ENCODE measurements around the gene HOMER3.
"Not testable (repeated sequence)": the region's sequence is repeated elsewhere in the genome, so short reads cannot be mapped to it uniquely, and the experiment has no call there.

The HOMER3 gene

GRCh38 chr19:18902519-18902918 lies 38.5 kb downstream of the HOMER3 start:
- DNase-seq (ENCODE audit: low read depth, low spot score): not testable (repeated sequence)

GRCh38 chr19:18901491-18901890 lies 39.5 kb downstream of the HOMER3 start:
- DNase-seq (ENCODE audit: low read depth, low spot score): no peak

GRCh38 chr19:18900700-18901481 lies 40.1 kb downstream of the HOMER3 start:
- no peak for DNase-seq (ENCODE audit: low read depth, low spot score)

GRCh38 chr19:18899624-18900560 lies 41.1 kb downstream of the HOMER3 start:
- DNase-seq (ENCODE audit: low read depth, low spot score): no peak

GRCh38 chr19:18898607-18899408 lies 42.2 kb downstream of the HOMER3 start:
- peak; percentile 41 for DNase-seq (ENCODE audit: low read depth, low spot score)

- DNase-seq (ENCODE audit: low read depth, low spot score): peak; percentile 24
These were observed 42.9 kb downstream of the HOMER3 start for GRCh38 chr19:18898081-18898606.

- no peak for DNase-seq (ENCODE audit: low read depth, low spot score)
These were observed 43.7 kb downstream of the HOMER3 start for GRCh38 chr19:18897094-18898029.

GRCh38 chr19:18896421-18896841 lies 44.6 kb downstream of the HOMER3 start:
- no peak for DNase-seq (ENCODE audit: low read depth, low spot score)

- peak; percentile 22 for DNase-seq (ENCODE audit: low read depth, low spot score)
These were observed 45.1 kb downstream of the HOMER3 start, which contains the start of gene CERS1 for GRCh38 chr19:18895824-18896341. Gene CERS1 (minus strand): TSS chr19:18896158. CDS start chr19:18896072, 86 bp downstream.

GRCh38 chr19:18895038-18895823 lies 45.8 kb downstream of the HOMER3 start:
- peak; percentile 74 for DNase-seq (ENCODE audit: low read depth, low spot score)

GRCh38 chr19:18894254-18895037 lies 46.6 kb downstream of the HOMER3 start:
- peak; percentile 71 for DNase-seq (ENCODE audit: low read depth, low spot score)

GRCh38 chr19:18893587-18894253 lies 47.3 kb downstream of the HOMER3 start:
- DNase-seq (ENCODE audit: low read depth, low spot score): no peak

- no peak for DNase-seq (ENCODE audit: low read depth, low spot score)
These were observed 50.9 kb downstream of the HOMER3 start for GRCh38 chr19:18889949-18890745.

GRCh38 chr19:18886972-18887371 lies 54.0 kb downstream of the HOMER3 start:
- DNase-seq (ENCODE audit: low read depth, low spot score): no peak

- no peak for DNase-seq (ENCODE audit: low read depth, low spot score)
These were observed 57.3 kb downstream of the HOMER3 start for GRCh38 chr19:18883526-18884304.

- DNase-seq (ENCODE audit: low read depth, low spot score): no peak
These were observed 59.5 kb downstream of the HOMER3 start for GRCh38 chr19:18881491-18881890.
